ENCODE results near the gene KIF6.

KIF6 gene

DNA sequence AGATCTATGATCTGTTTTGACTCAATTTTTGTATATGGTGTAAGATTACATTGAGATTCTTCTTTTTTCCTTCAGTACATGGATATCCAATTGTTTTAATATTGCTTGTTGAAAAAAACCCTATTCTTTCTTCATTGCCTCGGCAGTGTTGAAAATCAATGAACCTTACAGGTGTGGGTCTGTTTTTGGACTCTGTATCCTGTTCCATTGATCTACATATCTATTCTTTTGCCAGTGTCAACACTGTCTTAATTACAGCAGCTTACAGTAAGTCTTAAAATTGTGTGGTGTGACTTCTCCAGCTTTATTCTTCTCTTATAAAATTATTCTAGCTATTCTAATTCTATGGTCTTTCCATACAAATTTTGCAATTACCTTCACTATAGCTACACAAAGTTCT is 320.9 kb downstream of the KIF6 start:
- H3K4me3 ChIP-seq, result no peak overlapping the region
- no peaks in the 10 kb centered on the region for H3K9me3 ChIP-seq (ENCODE audit: low read depth, low read length)
- no peak overlapping the region; the same call in 1 of the 2 replicates for H3K27ac ChIP-seq
- no peak overlapping the region for H3K9ac ChIP-seq (ENCODE audit: insufficient read length)
- DNase-seq (ENCODE audit: low read depth, low spot score), result no peak
- H3K36me3 ChIP-seq (ENCODE audit: insufficient read depth, low read length), result no peaks in the 10 kb centered on the region
- TF ChIP-seq POLR2AphosphoS5 (IDR thresholded peaks at IDR 0.05; ENCODE audit: borderline replicate concordance, low read depth, low read length) (no peak), FOXP2 (optimal IDR thresholded peaks at IDR 0.05; ENCODE audit: control extremely low read depth, extremely low read length, insufficient read depth) (no peak)

DNA sequence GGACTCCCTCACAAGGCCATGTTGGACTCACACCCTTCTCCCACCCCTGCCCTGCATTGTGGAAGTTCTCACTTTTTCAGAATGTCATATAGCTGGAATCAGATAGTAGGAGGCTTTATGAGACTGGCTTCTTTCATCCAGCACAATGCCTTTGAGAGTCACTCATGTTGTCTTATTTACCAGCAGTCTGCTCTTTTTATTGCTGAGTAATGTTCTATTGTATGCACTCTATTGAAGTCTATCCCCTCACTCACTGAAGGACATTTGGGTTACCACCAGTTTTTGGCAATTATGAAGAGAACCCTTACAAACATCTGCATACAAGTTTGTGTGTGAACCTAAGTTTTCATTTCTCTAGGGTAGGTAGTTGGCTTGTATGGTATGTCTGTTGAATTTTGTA is 321.9 kb downstream of the KIF6 start:
- Histone ChIP-seq H3K4me3 (no peak overlapping the region), H3K9me3 (ENCODE audit: low read depth, low read length) (no peaks in the 10 kb centered on the region), H3K9ac (ENCODE audit: insufficient read length) (no peak overlapping the region), H3K27ac (no peak overlapping the region), H3K36me3 (ENCODE audit: insufficient read depth, low read length) (no peaks in the 10 kb centered on the region)
- no peak for DNase-seq (ENCODE audit: low read depth, low spot score)
- no peak for TF ChIP-seq EZH2 (IDR thresholded peaks at IDR 0.05)
- no peak for TF ChIP-seq POLR2AphosphoS5 (IDR thresholded peaks at IDR 0.05; ENCODE audit: borderline replicate concordance, low read depth, low read length)
- no peak for TF ChIP-seq FOXP2 (optimal IDR thresholded peaks at IDR 0.05; ENCODE audit: control extremely low read depth, extremely low read length, insufficient read depth)

DNA sequence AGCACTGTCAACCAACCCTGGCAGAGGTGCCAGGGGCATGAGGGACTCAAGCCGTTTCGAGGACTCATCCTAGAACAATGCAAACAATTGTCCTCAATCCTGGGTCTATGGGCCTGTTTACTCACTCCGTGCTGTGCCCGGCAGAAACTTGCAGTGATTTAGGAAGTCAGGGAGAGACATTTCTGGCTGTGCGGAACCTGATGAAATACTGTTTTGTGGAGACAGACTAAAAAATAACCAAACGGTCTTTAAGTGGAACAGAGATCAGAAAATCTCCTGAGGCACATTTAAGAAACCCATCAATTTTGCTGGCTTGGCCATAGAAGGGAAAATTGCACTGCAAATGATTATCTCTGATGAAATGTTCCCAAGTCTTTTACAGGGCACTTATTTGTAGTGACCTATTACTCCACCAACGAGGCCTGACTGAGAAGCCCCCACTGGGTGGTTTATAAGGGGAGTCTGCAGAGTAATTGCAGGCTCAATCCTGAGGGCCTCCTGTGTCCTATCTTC is 322.9 kb downstream of the KIF6 start:
- Histone ChIP-seq H3K36me3 (ENCODE audit: insufficient read depth, low read length) (no peaks in the 10 kb centered on the region), H3K4me3 (no peak overlapping the region)

DNA sequence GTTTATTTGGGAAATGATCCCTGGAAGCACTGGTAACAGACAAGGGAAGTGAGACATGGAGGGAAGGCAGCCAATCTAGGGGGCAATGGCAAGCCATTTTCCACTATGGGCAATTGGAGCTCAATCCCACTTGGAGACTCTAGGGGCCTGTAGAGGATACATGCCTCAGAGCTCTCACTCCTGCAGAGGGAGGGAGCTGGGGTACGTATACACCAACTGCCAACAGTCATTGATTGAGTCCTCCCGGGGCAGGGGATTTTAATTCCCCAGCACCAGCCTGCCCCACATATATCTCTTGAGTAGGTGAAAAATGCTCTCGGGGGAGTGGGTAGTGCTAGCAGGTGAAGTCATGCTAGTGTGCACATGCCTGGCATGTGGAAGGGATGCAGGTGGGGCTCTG is 323.8 kb downstream of the KIF6 start:
- no peak overlapping the region for H3K27ac ChIP-seq
- no peak overlapping the region for H3K9ac ChIP-seq (ENCODE audit: insufficient read length)
- H3K36me3 ChIP-seq (ENCODE audit: insufficient read depth, low read length), result no peaks in the 10 kb centered on the region
- H3K9me3 ChIP-seq (ENCODE audit: low read depth, low read length), result no peaks in the 10 kb centered on the region
- no peak overlapping the region for H3K4me3 ChIP-seq
- no peak for DNase-seq (ENCODE audit: low read depth, low spot score)
- TF ChIP-seq FOXP2 (optimal IDR thresholded peaks at IDR 0.05; ENCODE audit: control extremely low read depth, extremely low read length, insufficient read depth), result no peak
- TF ChIP-seq EZH2 (IDR thresholded peaks at IDR 0.05), result no peak
- no peak for TF ChIP-seq POLR2AphosphoS5 (IDR thresholded peaks at IDR 0.05; ENCODE audit: borderline replicate concordance, low read depth, low read length)

More for the DNA sequence above, 322.9 kb downstream of the KIF6 start:
- DNase-seq (ENCODE audit: low read depth, low spot score), result no peak
- no peak overlapping the region for H3K9ac ChIP-seq (ENCODE audit: insufficient read length)
- no peaks in the 10 kb centered on the region for H3K9me3 ChIP-seq (ENCODE audit: low read depth, low read length)
- TF ChIP-seq POLR2AphosphoS5 (IDR thresholded peaks at IDR 0.05; ENCODE audit: borderline replicate concordance, low read depth, low read length) (no peak), EZH2 (IDR thresholded peaks at IDR 0.05) (no peak), FOXP2 (optimal IDR thresholded peaks at IDR 0.05; ENCODE audit: control extremely low read depth, extremely low read length, insufficient read depth) (no peak)
- H3K27ac ChIP-seq, result no peak overlapping the region

DNA sequence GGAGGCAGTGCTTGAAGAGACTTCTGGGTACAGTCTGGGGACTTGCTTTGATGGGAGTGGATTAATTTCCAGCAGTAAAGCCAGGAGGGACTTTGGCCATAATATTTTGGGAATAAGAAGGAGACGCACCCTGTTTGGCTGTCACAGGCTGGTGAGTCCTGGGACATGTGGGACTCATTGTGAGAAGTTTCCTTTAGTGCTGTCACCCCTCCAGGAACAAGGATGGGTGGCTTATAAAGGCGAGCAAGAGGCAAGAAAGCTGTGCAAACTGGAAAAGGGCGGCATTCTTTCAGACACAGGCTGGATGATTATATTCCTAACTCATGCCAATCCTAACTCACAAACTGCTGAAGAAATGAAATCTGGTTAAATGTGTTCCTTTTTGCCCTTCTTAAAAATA is 325.2 kb downstream of the KIF6 start:
- TF ChIP-seq FOXP2 (optimal IDR thresholded peaks at IDR 0.05; ENCODE audit: control extremely low read depth, extremely low read length, insufficient read depth), result no peak
- TF ChIP-seq EZH2 (IDR thresholded peaks at IDR 0.05), result no peak
- no peak for TF ChIP-seq POLR2AphosphoS5 (IDR thresholded peaks at IDR 0.05; ENCODE audit: borderline replicate concordance, low read depth, low read length)
- no peak overlapping the region for H3K4me3 ChIP-seq
- H3K9me3 ChIP-seq (ENCODE audit: low read depth, low read length), result no peaks in the 10 kb centered on the region
- no peaks in the 10 kb centered on the region for H3K36me3 ChIP-seq (ENCODE audit: insufficient read depth, low read length)
- no peak overlapping the region for H3K27ac ChIP-seq
- H3K9ac ChIP-seq (ENCODE audit: insufficient read length), result no peak overlapping the region
- DNase-seq (ENCODE audit: low read depth, low spot score), result no peak

DNA sequence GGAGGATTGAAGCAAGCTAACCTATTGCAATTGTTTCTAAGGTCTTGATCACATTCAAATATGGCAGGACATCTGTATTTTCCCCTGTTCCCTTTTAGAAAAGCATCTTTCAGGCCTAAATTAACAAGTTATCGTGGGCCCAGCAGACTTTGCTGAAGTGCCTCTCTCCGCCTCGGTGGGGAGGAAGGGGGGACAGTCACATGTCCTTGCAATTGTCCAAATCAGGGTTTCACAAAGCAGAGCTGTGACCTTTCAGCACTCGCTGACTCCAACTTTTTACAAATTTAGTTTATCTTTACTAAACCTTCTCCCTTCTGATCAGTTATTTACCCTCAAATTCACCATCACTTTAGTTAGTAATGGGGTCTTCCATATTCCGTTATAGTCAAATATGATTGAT is 328.4 kb downstream of the KIF6 start:
- H3K27ac ChIP-seq, result no peak overlapping the region
- no peak for DNase-seq (ENCODE audit: low read depth, low spot score)
- no peak overlapping the region for H3K9ac ChIP-seq (ENCODE audit: insufficient read length)
- TF ChIP-seq EZH2 (IDR thresholded peaks at IDR 0.05) (no peak), POLR2AphosphoS5 (IDR thresholded peaks at IDR 0.05; ENCODE audit: borderline replicate concordance, low read depth, low read length) (no peak), FOXP2 (optimal IDR thresholded peaks at IDR 0.05; ENCODE audit: control extremely low read depth, extremely low read length, insufficient read depth) (no peak)
- H3K36me3 ChIP-seq (ENCODE audit: insufficient read depth, low read length), result no peaks in the 10 kb centered on the region
- no peak overlapping the region for H3K4me3 ChIP-seq
- no peaks in the 10 kb centered on the region for H3K9me3 ChIP-seq (ENCODE audit: low read depth, low read length)

DNA sequence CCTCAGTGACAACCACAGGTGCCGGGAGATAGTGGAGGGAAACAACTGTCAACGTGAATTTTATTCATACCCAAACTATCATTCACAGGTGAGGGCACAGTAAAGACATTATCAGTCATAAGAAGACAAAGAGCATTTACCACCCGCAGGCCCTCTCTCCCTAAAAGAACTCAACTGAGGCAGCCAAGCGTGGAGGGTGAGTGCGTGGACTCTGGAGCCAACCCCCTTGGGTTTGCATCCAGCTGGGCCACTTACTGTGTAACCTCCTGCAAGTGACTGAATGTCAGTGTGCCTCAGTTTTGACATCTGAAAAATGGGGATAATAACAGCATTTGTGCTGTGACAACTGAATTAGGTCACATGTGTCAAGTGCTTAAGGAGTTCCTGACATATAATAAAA is 332.1 kb downstream of the KIF6 start:
- Histone ChIP-seq H3K4me3 (no peak overlapping the region), H3K9me3 (ENCODE audit: low read depth, low read length) (no peaks in the 10 kb centered on the region), H3K36me3 (ENCODE audit: insufficient read depth, low read length) (no peaks in the 10 kb centered on the region), H3K9ac (ENCODE audit: insufficient read length) (no peak overlapping the region), H3K27ac (no peak overlapping the region)
- DNase-seq (ENCODE audit: low read depth, low spot score), result no peak
- TF ChIP-seq FOXP2 (optimal IDR thresholded peaks at IDR 0.05; ENCODE audit: control extremely low read depth, extremely low read length, insufficient read depth), result no peak
- no peak for TF ChIP-seq EZH2 (IDR thresholded peaks at IDR 0.05)
- no peak for TF ChIP-seq POLR2AphosphoS5 (IDR thresholded peaks at IDR 0.05; ENCODE audit: borderline replicate concordance, low read depth, low read length)

DNA sequence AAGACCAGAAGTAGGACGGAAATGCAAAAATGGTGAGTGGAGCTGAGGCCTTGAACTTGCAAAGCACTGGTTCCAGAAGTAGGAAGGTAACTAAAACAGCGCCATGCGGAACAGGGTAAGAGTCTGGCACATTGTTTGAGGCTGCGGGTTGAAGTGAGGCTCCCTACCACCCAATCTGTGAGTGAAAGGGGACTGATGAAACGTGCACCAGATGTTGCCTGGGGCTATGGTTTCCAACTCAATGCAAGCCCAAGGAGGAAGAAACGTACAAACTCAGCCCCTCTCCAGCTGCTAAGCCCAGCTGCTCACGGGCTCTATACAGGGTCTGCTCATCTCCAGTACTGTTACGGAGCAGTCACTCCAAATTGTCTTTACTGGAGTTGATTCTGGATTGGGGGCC is 334.0 kb downstream of the KIF6 start:
- Histone ChIP-seq H3K9ac (ENCODE audit: insufficient read length) (no peak overlapping the region), H3K9me3 (ENCODE audit: low read depth, low read length) (no peaks in the 10 kb centered on the region), H3K4me3 (peak overlapping the region; percentile 18), H3K36me3 (ENCODE audit: insufficient read depth, low read length) (no peaks in the 10 kb centered on the region), H3K27ac (peak overlapping the region; percentile 84)
- TF ChIP-seq POLR2AphosphoS5 (IDR thresholded peaks at IDR 0.05; ENCODE audit: borderline replicate concordance, low read depth, low read length) (no peak), EZH2 (IDR thresholded peaks at IDR 0.05) (no peak), FOXP2 (optimal IDR thresholded peaks at IDR 0.05; ENCODE audit: control extremely low read depth, extremely low read length, insufficient read depth) (no peak)
- peak; percentile 67 for DNase-seq (ENCODE audit: low read depth, low spot score)

DNA sequence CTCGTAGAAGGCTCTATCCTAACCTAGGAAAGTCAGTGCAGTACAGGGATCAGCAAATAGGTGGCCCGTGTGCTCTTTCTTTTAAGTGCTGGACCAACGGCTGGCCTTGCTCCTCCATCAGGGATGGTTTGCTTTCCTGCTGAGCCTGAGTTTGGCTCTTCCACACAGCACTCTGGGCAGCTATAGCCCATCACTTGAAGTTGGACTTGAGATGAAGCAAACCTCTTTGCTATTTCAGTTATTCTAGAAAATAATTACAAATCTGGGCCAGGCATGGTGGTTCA is 335.8 kb downstream of the KIF6 start:
- H3K27ac ChIP-seq, result no peak overlapping the region
- no peak overlapping the region for H3K4me3 ChIP-seq
- H3K36me3 ChIP-seq (ENCODE audit: insufficient read depth, low read length), result no peaks in the 10 kb centered on the region
- no peak for DNase-seq (ENCODE audit: low read depth, low spot score)
- no peak overlapping the region for H3K9ac ChIP-seq (ENCODE audit: insufficient read length)
- no peaks in the 10 kb centered on the region for H3K9me3 ChIP-seq (ENCODE audit: low read depth, low read length)
- TF ChIP-seq FOXP2 (optimal IDR thresholded peaks at IDR 0.05; ENCODE audit: control extremely low read depth, extremely low read length, insufficient read depth) (no peak), POLR2AphosphoS5 (IDR thresholded peaks at IDR 0.05; ENCODE audit: borderline replicate concordance, low read depth, low read length) (no peak), EZH2 (IDR thresholded peaks at IDR 0.05) (no peak)
